GM12892 (cell line): ENCODE data around the gene MOV10.

Experiments used
- DNase-seq: peaks from one replicate; pipeline ENCODE4 v3.0.0; 2011; ENCODE audit not compliant: insufficient read length
- FAIRE-seq: peaks from 2 replicates; lab custom pipeline; 2011; peaks lifted over from hg19 to GRCh38; lab: Jason Lieb, UNC
- POLR2A ChIP-seq: IDR thresholded peaks from 2 replicates; pipeline ENCODE4 v1.6.1; 2011; ENCODE audit warnings: low read depth, low read length, control low read depth
- POLR2AphosphoS5 ChIP-seq: IDR thresholded peaks from 2 replicates; pipeline ENCODE4 v1.6.1; 2011; ENCODE audit warnings: low read depth, low read length, control low read depth
- TAF1 ChIP-seq: IDR thresholded peaks from 2 replicates; pipeline ENCODE4 v1.6.1; 2011; ENCODE audit warnings: low read depth, mild to moderate bottlenecking, control low read depth, low read length, borderline replicate concordance

The MOV10 gene

GRCh38 chr1:112711670-112712069 lies 37.2 kb downstream of the MOV10 start:
- no peak for TF ChIP-seq POLR2AphosphoS5
- no peak for TF ChIP-seq POLR2A
- TF ChIP-seq TAF1, result no peak
- no peak for DNase-seq
- FAIRE-seq, result no peak

GRCh38 chr1:112712191-112712590 lies 37.7 kb downstream of the MOV10 start:
- DNase-seq, result no peak
- TF ChIP-seq POLR2A, result no peak
- TF ChIP-seq TAF1, result no peak
- no peak for TF ChIP-seq POLR2AphosphoS5
- no peak for FAIRE-seq

DNA sequence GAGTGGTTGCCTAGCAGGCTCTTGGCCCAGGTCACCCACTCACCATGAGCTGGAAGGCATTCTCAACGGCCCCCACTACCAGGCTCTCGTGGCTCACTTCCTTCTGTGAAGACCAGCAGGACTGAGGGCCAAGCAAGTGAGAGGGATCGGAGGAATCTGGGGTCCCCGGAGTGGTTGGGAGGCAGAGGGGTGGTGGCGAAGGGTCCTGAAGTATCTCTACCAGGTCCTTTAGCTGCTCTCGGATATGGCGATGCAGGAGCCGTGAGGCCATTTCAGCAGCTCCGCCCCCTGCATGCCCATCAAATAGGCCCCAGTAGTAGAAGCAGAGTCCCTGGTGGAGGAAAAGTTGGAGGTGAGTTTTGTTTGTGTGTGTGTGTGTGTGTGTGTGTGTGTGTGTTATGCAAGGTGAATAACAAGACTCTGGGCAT lies 38.3 kb downstream of the MOV10 start:
- FAIRE-seq (no peak), DNase-seq (no peak)
- TF ChIP-seq TAF1 (no peak), POLR2AphosphoS5 (no peak), POLR2A (no peak)

DNA sequence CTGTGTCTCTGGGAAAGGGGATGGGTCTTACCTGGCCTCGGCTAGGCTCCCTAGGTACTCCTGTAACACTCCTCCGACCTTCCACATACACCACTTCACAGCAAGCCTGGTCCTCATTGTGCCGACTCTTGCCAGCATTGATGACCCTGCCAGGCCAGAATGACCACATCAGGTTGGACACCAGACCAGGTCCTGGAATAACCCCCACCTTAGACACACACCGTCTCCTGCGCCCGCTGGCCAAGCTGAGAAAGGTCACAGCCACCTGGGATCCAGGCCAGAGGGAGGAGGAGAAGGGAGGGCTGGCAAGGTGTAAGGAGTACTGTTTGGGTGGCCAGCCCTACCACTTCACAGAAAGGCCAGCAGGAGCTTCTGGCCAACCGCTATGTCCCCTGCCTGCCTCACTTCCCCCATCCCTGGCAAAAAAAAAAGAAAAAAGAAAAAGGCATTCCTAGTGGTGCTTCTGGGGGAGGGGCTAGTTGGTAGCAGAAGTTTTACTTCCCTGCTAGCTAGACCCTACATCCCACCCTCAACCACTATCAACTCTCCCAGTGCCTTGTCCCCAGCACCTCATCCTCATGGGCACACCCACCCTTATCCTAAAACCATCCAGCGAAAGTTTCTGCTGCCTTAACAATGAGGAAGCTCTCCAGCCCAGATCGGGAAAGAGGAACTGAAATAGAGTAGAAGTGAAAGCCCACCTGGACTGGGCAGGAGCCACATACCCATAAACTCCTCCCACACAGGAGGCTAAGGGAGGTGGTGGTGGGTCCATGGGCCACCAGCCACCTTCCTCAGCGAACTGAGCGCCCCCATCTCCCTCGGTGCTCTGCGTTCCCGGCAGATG lies 39.2 kb downstream of the MOV10 start:
- peak; percentile 51 for DNase-seq
- peak; percentile 74 for FAIRE-seq
- TF ChIP-seq POLR2A (no peak), POLR2AphosphoS5 (no peak), TAF1 (no peak)

DNA sequence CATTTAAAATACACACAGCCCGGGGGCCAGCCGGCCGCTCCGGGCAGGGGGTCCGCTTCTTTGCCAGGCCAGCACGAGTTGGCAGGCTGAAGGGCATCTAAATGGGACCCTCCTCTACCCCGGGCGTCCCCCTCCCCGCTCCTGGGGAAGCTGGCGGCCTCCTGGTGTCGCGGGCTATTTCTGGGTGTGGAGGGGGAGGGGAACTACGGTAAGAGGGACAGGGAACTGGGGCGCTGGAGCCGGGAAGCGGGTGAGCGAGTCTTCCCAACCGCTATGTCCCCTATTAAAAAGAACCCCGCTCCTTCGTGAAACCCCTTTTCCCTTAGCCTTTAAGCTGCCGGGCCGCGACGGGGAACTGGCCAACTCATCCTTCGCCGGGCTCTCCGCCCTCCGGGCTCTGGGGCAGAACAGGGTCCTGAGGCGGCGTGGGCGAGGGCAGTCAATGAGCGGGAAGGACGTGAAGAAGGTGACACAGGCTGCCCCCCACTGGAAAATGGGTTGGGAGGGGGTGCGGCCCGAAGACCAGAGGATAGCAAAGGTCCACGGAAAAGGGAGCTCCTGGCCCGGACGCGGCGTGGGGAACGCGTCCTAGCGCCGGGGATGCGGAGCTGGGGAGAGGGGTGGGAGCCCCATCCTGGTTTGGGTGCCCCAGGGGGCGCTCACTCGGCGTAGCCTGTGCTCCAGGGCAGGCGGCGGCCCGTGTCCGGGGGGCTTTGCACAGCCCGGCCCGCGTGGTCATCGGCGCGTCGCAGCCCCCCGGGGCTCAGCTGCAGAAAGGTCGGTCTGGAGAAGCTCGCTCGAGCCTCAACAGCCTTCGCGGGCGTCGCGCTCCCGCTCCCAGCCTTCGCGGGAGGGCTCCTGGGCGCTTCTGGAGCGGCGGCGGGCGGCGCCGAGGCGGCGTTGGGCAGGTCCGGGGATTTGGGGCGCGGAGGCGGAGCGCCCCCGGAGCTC lies 40.1 kb downstream of the MOV10 start:
- DNase-seq, result peak; percentile 41
- FAIRE-seq, result no peak
- TF ChIP-seq TAF1 (no peak), POLR2A (no peak)

DNA sequence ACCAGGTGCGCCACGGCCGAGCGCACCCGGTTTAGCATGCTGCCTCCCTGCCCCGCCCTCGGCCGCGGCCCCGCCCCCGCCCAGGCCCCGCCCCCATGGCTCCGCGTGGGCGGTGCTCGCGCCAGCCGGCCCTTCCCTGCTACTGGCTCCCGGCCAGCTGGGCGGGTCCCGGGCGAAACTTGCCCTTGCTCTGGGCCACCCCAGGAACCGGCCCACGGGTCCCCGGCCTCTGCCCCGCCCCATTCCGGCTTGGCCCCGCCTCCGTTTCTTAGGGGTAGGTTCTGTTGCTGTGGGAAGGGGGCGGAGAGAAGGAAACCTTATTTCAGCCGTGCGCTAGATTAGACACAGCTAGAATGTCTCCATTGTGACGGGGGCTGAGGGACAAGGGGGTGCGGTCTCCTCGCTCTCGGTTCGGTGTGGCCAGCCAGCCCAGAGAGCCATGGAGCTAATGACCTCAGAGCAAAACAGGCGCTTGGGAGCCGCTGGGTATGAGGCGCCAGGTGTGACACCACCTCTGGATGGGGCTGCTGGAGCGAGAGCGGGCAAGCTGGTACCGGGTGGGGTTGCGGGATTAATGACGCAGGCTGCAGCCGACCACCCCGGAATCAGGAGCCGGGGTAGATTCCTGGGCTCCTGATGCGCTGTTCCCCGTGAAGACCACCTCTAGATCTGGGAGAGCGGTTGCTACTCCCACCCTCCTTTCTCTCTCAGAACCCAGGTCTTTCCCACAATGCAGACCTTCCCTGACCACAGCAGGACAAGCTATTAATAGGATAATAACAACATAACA lies 41.0 kb downstream of the MOV10 start, which contains the start of gene PPM1J:
PPM1J (minus strand) TSS at position 69 of the 790 bp plus-strand sequence; CDS start at position 38, 31 bp downstream.
- FAIRE-seq (peak; percentile 73), DNase-seq (peak; percentile 97)

GRCh38 chr1:112716133-112716720 lies 41.8 kb downstream of the MOV10 start:
- DNase-seq (peak; percentile 53), FAIRE-seq (peak; percentile 68)
- TF ChIP-seq POLR2A, result no peak
- no peak for TF ChIP-seq TAF1
- TF ChIP-seq POLR2AphosphoS5, result no peak

More for the DNA sequence above, 41.0 kb downstream of the MOV10 start, which contains the start of gene PPM1J:
- TF ChIP-seq POLR2AphosphoS5 (no peak), TAF1 (no peak), POLR2A (no peak)

DNA sequence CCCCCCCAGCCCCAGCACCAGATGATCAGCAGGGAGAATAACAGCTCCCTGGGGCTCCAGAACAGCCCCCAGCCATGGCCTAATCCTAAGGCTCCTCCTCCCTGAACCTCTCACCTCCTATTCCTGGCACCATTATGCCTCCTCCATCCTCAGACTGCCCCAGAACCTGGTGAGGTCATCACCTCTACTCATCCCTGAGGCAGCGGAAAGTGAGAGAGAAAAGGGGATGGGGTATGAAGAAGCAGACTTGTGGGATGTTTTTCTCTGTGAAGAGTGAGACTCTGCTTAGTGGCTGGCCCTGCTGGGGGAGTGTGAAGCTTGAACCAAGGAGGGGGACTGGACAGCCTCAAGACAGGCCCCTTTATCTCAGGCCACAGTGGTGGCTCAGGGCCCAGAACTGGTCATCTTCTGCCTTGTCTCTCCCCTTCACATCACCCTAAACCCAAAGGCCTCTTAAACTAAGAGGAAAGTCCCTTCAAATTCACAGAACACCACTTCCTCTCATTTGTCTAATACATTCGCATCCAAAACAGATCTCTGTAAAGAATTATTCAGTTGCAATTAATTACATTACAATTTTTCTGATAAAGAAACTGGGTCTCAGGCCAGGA lies 42.9 kb downstream of the MOV10 start:
- FAIRE-seq (no peak), DNase-seq (no peak)

GRCh38 chr1:112718691-112719418 lies 44.4 kb downstream of the MOV10 start:
- DNase-seq (peak; percentile 69), FAIRE-seq (peak; percentile 81)
- TF ChIP-seq TAF1, result no peak
- TF ChIP-seq POLR2AphosphoS5, result no peak
- TF ChIP-seq POLR2A, result no peak

More for the DNA sequence above, 42.9 kb downstream of the MOV10 start:
- TF ChIP-seq TAF1, result no peak
- no peak for TF ChIP-seq POLR2A
- no peak for TF ChIP-seq POLR2AphosphoS5

DNA sequence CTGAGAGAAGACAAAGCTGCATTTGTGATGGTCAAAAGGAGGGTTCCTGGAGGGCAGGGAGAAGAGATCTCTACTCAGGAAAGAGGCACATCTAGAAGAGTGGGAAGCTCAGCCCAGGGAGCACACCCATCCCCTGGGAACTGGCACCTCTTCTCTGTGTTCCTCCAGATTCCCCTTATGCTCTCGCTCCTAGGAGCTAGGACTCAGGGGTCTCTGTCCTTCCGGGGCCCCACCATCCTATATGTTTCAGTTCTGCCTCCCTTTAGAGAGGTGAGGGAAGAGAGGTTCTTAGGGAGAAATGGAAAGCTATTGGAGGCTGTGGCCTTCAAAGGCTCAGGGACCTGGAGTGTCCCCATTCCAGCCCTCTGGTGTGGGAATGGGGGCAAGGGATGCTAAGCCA lies 45.2 kb downstream of the MOV10 start:
- TF ChIP-seq POLR2A (no peak), TAF1 (no peak), POLR2AphosphoS5 (no peak)
- no peak for FAIRE-seq
- no peak for DNase-seq
